Measurements from ENCODE around the gene ENDOG. TPM values are rescaled to one million over a fixed set of nuclear protein-coding genes. Genes with fewer than 3 reads are reported as not detected.
"Not testable (repeated sequence)": the region's sequence is repeated elsewhere in the genome, so short reads cannot be mapped to it uniquely, and the experiment has no call there.

The ENDOG gene
- polyA plus RNA-seq, 4 donors: 12.8 to 79.6 (median 57.1) TPM

DNA sequence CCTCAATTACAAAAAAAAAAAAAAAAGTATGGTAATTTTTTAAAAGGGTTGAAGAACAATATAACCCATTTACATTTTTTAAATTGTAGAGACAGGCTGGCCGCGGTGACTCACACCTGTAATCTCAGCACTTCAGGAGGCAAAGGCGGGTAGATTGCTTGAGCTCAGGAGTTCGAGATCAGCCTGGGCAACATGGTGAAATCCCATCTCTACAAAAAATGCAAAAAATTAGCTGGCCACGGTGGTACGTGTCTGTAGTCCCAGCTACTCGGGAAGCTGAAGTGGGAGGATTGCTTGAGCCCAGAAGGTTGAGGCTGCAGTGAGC lies 52.6 kb downstream of the ENDOG start:
- not testable (repeated sequence) for H3K27me3 ChIP-seq (ENCODE audit: control insufficient read depth in 3 of 3, insufficient read depth in 3 of 3, low read length in 3 of 3); H3K27ac ChIP-seq (ENCODE audit: low read depth in 1 of 3, low read length in 2 of 3); H3K9me3 ChIP-seq (ENCODE audit: control insufficient read depth in 2 of 2, insufficient read depth in 1 of 2, low read depth in 1 of 2, low read length in 1 of 2); DNase-seq; H3K4me1 ChIP-seq (ENCODE audit: control insufficient read depth in 3 of 3, insufficient read depth in 2 of 3, low read depth in 1 of 3, low read length in 2 of 3); H3K36me3 ChIP-seq (ENCODE audit: control insufficient read depth in 3 of 3, insufficient read depth in 2 of 3, low read depth in 1 of 3, low read length in 3 of 3); FAIRE-seq; H3K4me3 ChIP-seq (ENCODE audit: low read depth in 1 of 3, low read length in 3 of 3)
- WGBS, 3 donors: 89 to 95% (median 91%) methylated on average over 7 of the region's 7 CpGs

Other genes with a start within 250 kb of the ENDOG start
- 100 to 1,000 TPM in 2 of 4 donors, 10 to 100 TPM in 2; 37.6 to 122 (median 92.3) TPM for gene DYNC2I2, start 161.7 kb upstream of the ENDOG start, polyA plus RNA-seq
- 100 to 1,000 TPM in 2 of 4 donors, 10 to 100 TPM in 2; 55.2 to 322 (median 135) TPM for gene SET, start 129.3 kb upstream of the ENDOG start, polyA plus RNA-seq
- 10 to 100 TPM in 1 of 4 donors, 1 to 10 TPM in 3; 4.1 to 12.3 (median 4.5) TPM for gene PKN3, start 116.0 kb upstream of the ENDOG start, polyA plus RNA-seq
- gene ZDHHC12, start 94.4 kb upstream of the ENDOG start, polyA plus RNA-seq: 10 to 100 TPM; 44.6 to 99.3 (median 68.6) TPM
- 10 to 100 TPM; 24.6 to 77.2 (median 47.1) TPM for gene ZER1, start 46.6 kb upstream of the ENDOG start, polyA plus RNA-seq
- gene TBC1D13, start 31.2 kb upstream of the ENDOG start, polyA plus RNA-seq: 10 to 100 TPM; 16.2 to 38.4 (median 24.0) TPM
- gene SPOUT1, start 11.3 kb downstream of the ENDOG start, polyA plus RNA-seq: 10 to 100 TPM; 21.0 to 36.7 (median 24.0) TPM
- 1 to 10 TPM; 4.1 to 7.5 (median 5.2) TPM for gene KYAT1, start 63.5 kb downstream of the ENDOG start, polyA plus RNA-seq
- 10 to 100 TPM in 2 of 4 donors, 1 to 10 TPM in 2; 4.1 to 28.4 (median 11.2) TPM for gene LRRC8A, start 63.6 kb downstream of the ENDOG start, polyA plus RNA-seq
- 10 to 100 TPM in 1 of 4 donors, 1 to 10 TPM in 3; 1.1 to 25.8 (median 4.9) TPM for gene PHYHD1, start 102.5 kb downstream of the ENDOG start, polyA plus RNA-seq
- 10 to 100 TPM in 2 of 4 donors, 1 to 10 TPM in 2; 2.9 to 15.2 (median 9.2) TPM for gene DOLK, start 129.1 kb downstream of the ENDOG start, polyA plus RNA-seq
- gene NUP188, start 129.2 kb downstream of the ENDOG start, polyA plus RNA-seq: 10 to 100 TPM in 2 of 4 donors, 1 to 10 TPM in 2; 4.9 to 28.9 (median 9.9) TPM
- 100 to 1,000 TPM in 1 of 4 donors, 10 to 100 TPM in 3; 85.2 to 112 (median 92.3) TPM for gene SH3GLB2, start 209.8 kb downstream of the ENDOG start, polyA plus RNA-seq
- gene MIGA2, start 218.1 kb downstream of the ENDOG start, polyA plus RNA-seq: 100 to 1,000 TPM in 1 of 4 donors, 10 to 100 TPM in 3; 21.3 to 127 (median 61.0) TPM